Thoracic aorta (tissue), 2 donors: ENCODE data around the gene TNFRSF1A. TPM values are rescaled to one million over a fixed set of nuclear protein-coding genes. Genes with fewer than 3 reads are reported as not detected.

Source experiments
- ATAC-seq: fragments of 150-250 bp; one replicate; pipeline ENCODE4 v1.8.0; 2017; ENCODE audit warnings: low read depth; ENCODE audit not compliant: insufficient number of reproducible peaks, low FRiP score
- DNase-seq: peaks from one replicate; pipeline ENCODE4 v3.0.0-alpha.2; 2020; ENCODE audit warnings: low spot score
- H3K27ac ChIP-seq, 2 donors: fragments of 200-600 bp; sonication (generic); 1 replicate in 1 of 2; 2 replicates in 1 of 2; pipeline ENCODE4 v1.5.1; 2016; ENCODE audit warnings: mild to moderate bottlenecking in 2 of 2, moderate library complexity in 2 of 2
- H3K27me3 ChIP-seq: fragments of 200-600 bp; sonication (generic); replicated peaks from 2 replicates; pipeline ENCODE4 v1.6.0; 2016; ENCODE audit warnings: mild to moderate bottlenecking; ENCODE audit not compliant: insufficient read depth
- H3K36me3 ChIP-seq: fragments of 200-600 bp; sonication (generic); one replicate; pipeline ENCODE4 v1.5.1; 2016
- H3K4me1 ChIP-seq, 2 donors: fragments of 200-600 bp; sonication (generic); 1 replicate in 1 of 2; 2 replicates in 1 of 2; pipeline versions ENCODE4 v1.5.1 to v1.6.0; 2016; ENCODE audit warnings: low read depth in 2 of 2, mild to moderate bottlenecking in 1 of 2; ENCODE audit not compliant: control insufficient read depth in 1 of 2
- H3K4me3 ChIP-seq: fragments of 200-600 bp; sonication (generic); 2 replicates; pipeline ENCODE4 v1.5.1; 2016; ENCODE audit warnings: mild to moderate bottlenecking
- H3K9me3 ChIP-seq: fragments of 200-600 bp; sonication (generic); 2 replicates; pipeline ENCODE4 v1.5.1; 2016
- total RNA-seq, 2 donors: library from RNA; depleted of rRNA; stranded (reverse); fragments of >200 nt; gene quantifications; one replicate each; pipeline versions ENCODE4 v1.1.0 to v1.2.3, GENCODE V29; 2016
- TF ChIP-seq, protein P1 (sequence below): fragments of 200-600 bp; sonication (generic); IDR thresholded peaks from one replicate; pipeline ENCODE4 v1.5.1; 2019; ENCODE audit warnings: antibody characterized with exemption

Gene TNFRSF1A
- total RNA-seq, 2 donors from 2014 or later: 311 to 384 TPM

GRCh38 chr12:6302621-6303020, 39.3 kb downstream of the TNFRSF1A start:
- DNase-seq (no peak), ATAC-seq (no peak)
- Histone ChIP-seq H3K9me3 (no peaks in the 10 kb centered on the region), H3K27ac (no peak overlapping the region), H3K36me3 (no peaks in the 10 kb centered on the region), H3K27me3 (no peaks in the 10 kb centered on the region), H3K4me3 (no peak overlapping the region), H3K4me1 (no peaks in the 10 kb centered on the region)
- TF ChIP-seq, protein P1, sequence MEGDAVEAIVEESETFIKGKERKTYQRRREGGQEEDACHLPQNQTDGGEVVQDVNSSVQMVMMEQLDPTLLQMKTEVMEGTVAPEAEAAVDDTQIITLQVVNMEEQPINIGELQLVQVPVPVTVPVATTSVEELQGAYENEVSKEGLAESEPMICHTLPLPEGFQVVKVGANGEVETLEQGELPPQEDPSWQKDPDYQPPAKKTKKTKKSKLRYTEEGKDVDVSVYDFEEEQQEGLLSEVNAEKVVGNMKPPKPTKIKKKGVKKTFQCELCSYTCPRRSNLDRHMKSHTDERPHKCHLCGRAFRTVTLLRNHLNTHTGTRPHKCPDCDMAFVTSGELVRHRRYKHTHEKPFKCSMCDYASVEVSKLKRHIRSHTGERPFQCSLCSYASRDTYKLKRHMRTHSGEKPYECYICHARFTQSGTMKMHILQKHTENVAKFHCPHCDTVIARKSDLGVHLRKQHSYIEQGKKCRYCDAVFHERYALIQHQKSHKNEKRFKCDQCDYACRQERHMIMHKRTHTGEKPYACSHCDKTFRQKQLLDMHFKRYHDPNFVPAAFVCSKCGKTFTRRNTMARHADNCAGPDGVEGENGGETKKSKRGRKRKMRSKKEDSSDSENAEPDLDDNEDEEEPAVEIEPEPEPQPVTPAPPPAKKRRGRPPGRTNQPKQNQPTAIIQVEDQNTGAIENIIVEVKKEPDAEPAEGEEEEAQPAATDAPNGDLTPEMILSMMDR: no peak

DNA sequence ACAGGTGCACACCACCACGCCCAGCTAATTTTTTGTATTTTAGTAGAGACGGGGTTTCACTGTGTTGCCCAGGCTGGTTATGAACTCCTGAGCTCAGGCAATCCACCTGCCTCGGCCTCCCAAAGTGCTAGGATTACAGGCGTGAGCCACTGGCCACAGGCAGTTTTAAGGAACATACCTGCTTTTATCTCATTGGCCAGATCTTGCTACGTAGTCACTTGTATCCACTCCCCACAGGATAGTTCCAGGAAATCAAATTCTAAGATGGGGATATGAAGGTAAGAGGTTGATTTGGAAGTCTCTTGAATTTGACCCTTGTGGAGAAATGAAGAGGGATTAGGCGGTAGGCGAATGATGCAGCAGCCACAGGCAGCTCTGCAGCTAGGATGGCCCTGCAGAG, 40.2 kb downstream of the TNFRSF1A start:
- TF ChIP-seq, protein P1: no peak
- no peaks in the 10 kb centered on the region for H3K27me3 ChIP-seq
- DNase-seq (no peak), ATAC-seq (no peak)
- H3K4me3 ChIP-seq: no peak overlapping the region
- H3K36me3 ChIP-seq: no peaks in the 10 kb centered on the region
- no peaks in the 10 kb centered on the region for H3K9me3 ChIP-seq
- H3K4me1 ChIP-seq: no peaks in the 10 kb centered on the region
- H3K27ac ChIP-seq: no peak overlapping the region

DNA sequence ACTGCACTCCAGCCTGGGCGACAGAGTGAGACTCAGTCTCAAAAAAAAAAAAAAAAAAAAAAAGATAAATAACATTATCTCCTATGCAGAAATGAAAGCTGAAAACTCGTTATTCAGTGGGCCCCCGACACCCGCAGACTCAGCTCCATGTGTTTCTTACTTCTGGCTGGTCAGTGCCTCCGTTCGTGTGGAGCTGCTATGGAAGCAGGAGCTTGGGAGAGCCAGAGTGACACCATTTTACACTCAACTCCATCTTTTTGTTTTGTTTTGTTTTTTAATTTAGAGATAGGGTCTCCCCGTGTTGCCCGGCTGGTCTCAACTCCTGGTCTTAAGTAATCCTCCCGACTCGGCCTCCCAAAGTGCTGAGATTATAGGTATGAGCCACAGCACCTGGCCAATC, 44.7 kb downstream of the TNFRSF1A start:
- Histone ChIP-seq H3K4me1 (peaks cover 0 to 9% of the 10 kb centered on the region in 2 donors), H3K27me3 (no peaks in the 10 kb centered on the region), H3K9me3 (no peaks in the 10 kb centered on the region), H3K4me3 (no peak overlapping the region), H3K27ac (no peak overlapping the region), H3K36me3 (no peaks in the 10 kb centered on the region)
- no peak for ATAC-seq
- no peak for DNase-seq
- TF ChIP-seq, protein P1: no peak

DNA sequence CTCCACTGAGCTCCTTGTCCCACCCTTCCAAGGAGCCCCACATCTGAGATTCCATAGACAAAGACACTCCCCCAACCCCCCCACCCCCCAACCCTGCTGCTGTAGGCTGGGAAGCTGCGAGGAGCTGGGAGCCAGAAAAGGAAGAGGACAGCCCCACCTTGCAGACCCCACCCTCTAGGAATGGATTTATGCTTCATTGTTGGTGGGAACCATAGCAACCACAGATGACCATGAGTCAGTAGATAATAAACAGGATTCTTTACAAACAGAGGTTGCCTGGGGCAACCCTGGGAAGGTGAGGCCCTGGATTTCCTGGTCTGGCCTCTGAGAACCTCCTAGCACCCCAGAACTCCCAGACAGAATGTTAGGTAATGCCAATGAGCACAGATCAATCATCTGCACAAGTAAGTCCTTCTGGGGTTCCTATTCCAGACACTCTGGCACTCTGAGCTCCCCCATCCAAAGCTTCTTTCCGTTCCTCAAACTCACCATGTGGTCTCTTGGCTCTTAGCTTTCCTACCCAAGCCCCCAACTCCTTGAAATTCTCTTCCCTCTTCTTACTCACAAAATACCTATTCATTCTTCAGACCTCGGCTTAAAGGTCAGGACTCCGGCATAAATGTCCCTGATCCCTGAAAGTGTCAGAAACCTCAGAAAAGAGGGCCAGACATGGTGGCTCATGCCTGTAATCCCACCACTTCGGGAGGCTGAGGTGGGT, 46.6 kb downstream of the TNFRSF1A start:
- TF ChIP-seq, protein P1: no peak
- Histone ChIP-seq H3K9me3 (no peaks in the 10 kb centered on the region), H3K27me3 (no peaks in the 10 kb centered on the region), H3K27ac (no peak overlapping the region), H3K4me1 (peaks cover 0 to 11% of the 10 kb centered on the region in 2 donors), H3K36me3 (no peaks in the 10 kb centered on the region), H3K4me3 (no peak overlapping the region)
- no peak for ATAC-seq
- DNase-seq: no peak

DNA sequence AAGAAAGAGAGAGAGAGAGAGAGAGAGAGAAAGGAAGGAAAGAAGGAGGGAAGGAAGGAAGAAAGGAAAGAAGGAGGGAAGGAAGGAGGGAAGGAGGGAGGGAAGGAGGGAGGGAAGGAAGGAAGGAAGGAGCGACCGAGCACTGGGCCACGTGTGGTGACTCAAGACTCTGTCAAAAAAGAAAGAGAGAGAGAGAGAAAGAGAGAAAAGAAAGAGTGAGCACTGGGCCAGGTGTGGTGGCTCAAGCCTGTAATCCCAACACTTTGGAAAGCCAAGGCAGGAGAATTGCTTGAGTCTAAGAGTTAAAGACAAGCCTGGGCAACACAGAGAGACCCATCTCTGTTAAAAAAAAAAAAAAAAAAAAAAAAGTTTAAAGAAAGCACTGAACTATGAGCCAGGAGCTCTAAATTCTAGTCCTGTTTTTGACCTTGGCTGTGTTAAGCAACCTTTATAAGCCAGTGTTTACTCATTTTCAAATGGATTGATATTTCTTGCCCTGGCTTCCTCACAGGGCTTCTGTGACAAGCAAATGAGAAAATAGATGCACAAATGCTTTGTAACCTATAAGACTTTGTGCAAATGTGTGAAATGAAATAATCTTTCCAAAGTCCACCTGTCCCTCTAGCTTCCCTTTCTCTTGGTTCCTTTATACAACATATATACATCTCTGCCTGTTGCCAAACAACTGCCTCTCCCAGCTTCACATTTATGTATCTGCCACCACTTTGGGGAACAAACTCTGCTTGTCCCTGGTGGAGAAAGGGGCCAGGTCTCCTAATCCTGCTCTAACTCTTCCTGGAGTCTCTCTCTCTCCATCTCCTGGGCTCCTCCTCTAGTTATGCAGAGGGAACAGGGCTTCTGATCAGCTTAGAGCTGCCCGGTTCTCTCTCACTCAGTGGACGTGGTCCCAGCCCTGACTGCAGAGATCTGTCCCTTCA, 47.5 kb downstream of the TNFRSF1A start:
- TF ChIP-seq, protein P1: no peak
- no peak overlapping the region for H3K27ac ChIP-seq

More for the DNA sequence above, 47.5 kb downstream of the TNFRSF1A start:
- DNase-seq (no peak), ATAC-seq (no peak)
- Histone ChIP-seq H3K27me3 (no peaks in the 10 kb centered on the region), H3K4me1 (peaks cover 0 to 11% of the 10 kb centered on the region in 2 donors), H3K9me3 (no peaks in the 10 kb centered on the region), H3K4me3 (no peak overlapping the region), H3K36me3 (no peaks in the 10 kb centered on the region)
